Stimulated activated CD8-positive, alpha-beta memory T cell treated with anti-CD3 and anti-CD28 coated beads, Interleukin-7, amount 100 ng/mL, for 24 hours (primary cell): ENCODE data around the gene GOLT1B.

Experiments
- DNase-seq: peaks from one replicate; pipeline ENCODE4 v3.0.0-alpha.2; 2020; ENCODE audit warnings: low read depth

GOLT1B gene

DNA sequence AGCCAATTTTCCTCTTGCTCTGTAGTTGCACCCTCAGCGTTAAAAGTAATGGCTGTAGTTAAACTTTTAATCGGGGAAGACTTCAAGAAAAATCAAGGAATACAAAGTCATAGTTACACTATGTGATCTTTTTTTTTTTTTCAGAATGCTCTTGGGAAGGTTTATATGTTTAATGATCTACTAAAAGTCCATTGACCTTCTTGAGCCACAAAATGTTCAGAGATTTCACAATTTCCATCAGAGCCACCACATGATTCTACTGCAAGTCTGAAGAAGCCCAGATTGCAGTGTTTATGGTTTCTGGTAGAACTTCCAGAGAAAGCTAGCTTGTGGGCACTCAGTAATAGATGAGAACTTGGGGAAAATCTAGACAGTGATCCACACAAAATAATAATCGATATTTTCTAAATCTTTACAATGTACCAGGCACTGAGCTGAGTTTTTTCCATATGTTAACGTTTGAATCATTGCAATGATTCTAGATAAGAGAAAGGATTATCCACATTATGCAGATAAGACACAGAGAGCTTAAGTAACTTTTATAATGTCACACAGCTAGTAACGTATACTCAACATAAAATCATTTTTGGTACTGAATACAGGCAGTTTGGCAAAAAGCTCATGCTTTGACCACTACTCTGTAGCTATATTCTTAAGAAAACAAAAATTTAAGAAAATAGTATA is 64.8 kb downstream of the GOLT1B start:
- no peak for DNase-seq

DNA sequence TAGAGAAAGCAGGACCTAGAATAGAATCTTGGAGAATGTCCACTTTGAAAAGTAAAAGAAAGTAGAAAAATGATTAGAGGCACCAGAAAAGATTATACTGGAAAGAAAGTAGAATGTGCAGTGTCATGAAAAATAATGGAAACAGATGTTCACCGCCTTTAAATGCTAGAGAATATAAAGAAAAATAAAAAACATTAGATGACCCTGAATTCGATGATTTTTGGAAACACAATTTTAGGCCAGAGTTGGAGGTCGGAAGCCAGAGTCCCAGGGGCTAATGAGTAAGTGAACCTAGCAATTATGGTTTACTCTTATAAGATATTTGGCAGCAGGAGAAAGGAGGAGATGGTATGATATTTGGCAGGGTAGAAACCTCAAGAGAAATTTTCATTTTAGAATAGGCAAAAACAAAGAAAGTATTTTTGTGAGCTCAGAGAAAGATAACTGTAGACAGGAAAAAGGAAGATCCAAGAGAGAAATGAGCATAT is 65.4 kb downstream of the GOLT1B start:
- no peak for DNase-seq
